HepG2 (cell line): ENCODE data around the gene DHRS13. TPM values are rescaled to one million over a fixed set of nuclear protein-coding genes. Genes with fewer than 3 reads are reported as not detected.

Source experiments
- AHDC1 ChIP-seq: sonication (generic); formaldehyde crosslinking; IDR thresholded peaks from 2 replicates; pipeline ENCODE4 v1.5.1; 2020; ENCODE audit warnings: mild to moderate bottlenecking, missing genetic modification reagents, borderline replicate concordance
- AKNA ChIP-seq: sonication (generic); formaldehyde crosslinking; IDR thresholded peaks from 2 replicates; pipeline ENCODE4 v1.4.0; 2020; ENCODE audit warnings: missing genetic modification reagents, borderline replicate concordance
- BRCA1 ChIP-seq: sonication (generic); formaldehyde crosslinking; IDR thresholded peaks from 2 replicates; pipeline ENCODE4 v1.4.0; 2020; ENCODE audit warnings: missing genetic modification reagents
- DBP ChIP-seq: sonication (generic); formaldehyde crosslinking; IDR thresholded peaks from 2 replicates; pipeline ENCODE4 v1.4.0; 2020; ENCODE audit warnings: missing genetic modification reagents; ENCODE audit errors: not compliant biosample characterization
- RAD21 ChIP-seq: fragments of 450-650 bp; formaldehyde crosslinking; IDR thresholded peaks from 2 replicates; pipeline ENCODE4 v1.5.0; 2020; ENCODE audit warnings: mild to moderate bottlenecking
- SALL1 ChIP-seq: sonication (generic); formaldehyde crosslinking; IDR thresholded peaks from 2 replicates; pipeline ENCODE4 v1.8.0; 2022; ENCODE audit warnings: mild to moderate bottlenecking, missing genetic modification reagents
- SMAD3 ChIP-seq: sonication (generic); formaldehyde crosslinking; IDR thresholded peaks from 2 replicates; pipeline ENCODE4 v1.4.0; 2020; ENCODE audit warnings: missing genetic modification reagents
- ZFP37 ChIP-seq: sonication (generic); formaldehyde crosslinking; IDR thresholded peaks from 2 replicates; pipeline ENCODE4 v1.4.0; 2020; ENCODE audit warnings: missing genetic modification reagents, borderline replicate concordance
- ZNF33A ChIP-seq: sonication (generic); formaldehyde crosslinking; IDR thresholded peaks from 2 replicates; pipeline ENCODE4 v1.5.1; 2020; ENCODE audit warnings: missing genetic modification reagents, mild to moderate bottlenecking, moderate library complexity, borderline replicate concordance
- ZNF609 ChIP-seq: sonication (generic); formaldehyde crosslinking; IDR thresholded peaks from 2 replicates; pipeline ENCODE4 v1.4.0; 2020; ENCODE audit warnings: mild to moderate bottlenecking, missing genetic modification reagents, borderline replicate concordance
- polyA plus RNA-seq, 8 experiments: library from polyadenylated mRNA; depleted of rRNA in 3 of 8; stranded (reverse) in 7 of 8; unstranded in 1 of 8; fragments of >200 nt; fragmentation: Illumina TruSeq in 4 of 8; extraction: Trizol in 4 of 8; gene quantifications; 2 replicates each; pipeline versions ENCODE4 v1.2.1 to v1.2.3, GENCODE V29; 2011 to 2016; ENCODE audit warnings: low read depth in 4 of 8, missing spikeins in 1 of 8, mixed read lengths in 1 of 8; ENCODE audit not compliant: insufficient read depth in 1 of 8
- total RNA-seq, 5 experiments: library from RNA; depleted of rRNA; stranded (reverse); fragments of >200 nt; fragmentation: Illumina TruSeq; extraction: Trizol; gene quantifications; 2 replicates each; pipeline ENCODE4 v1.2.3, GENCODE V29; 2016; ENCODE audit warnings: low read depth in 1 of 5

DHRS13 gene
- total and polyA plus RNA-seq, 2 of the 13 experiments (the other 11 are each of a cell fraction or from before 2014, with no cell fraction given) = 11.8 to 12.6 TPM

- TF ChIP-seq BRCA1 (no peak), ZNF33A (CRISPR knock-in tag) (no peak), DBP (no peak), RAD21 (CRISPR knock-in tag) (peak; percentile 44; the same call in 1 of the 2 replicates), SMAD3 (peak; percentile 57; the same call in 1 of the 2 replicates), AKNA (no peak), SALL1 (CRISPR knock-in tag) (peak; percentile 77), ZNF609 (CRISPR knock-in tag) (no peak; the same call in 1 of the 2 replicates), AHDC1 (CRISPR knock-in tag) (no peak), ZFP37 (no peak)
Measured at GRCh38 chr17:28951991-28952975, 49.4 kb upstream of the DHRS13 start (continued).
